Activated naive CD4-positive, alpha-beta T cell treated with anti-CD3 and anti-CD28 coated beads, Interleukin-2, amount 10 ng/mL, durations not matched to agents 5 hours and 36 hours (primary cell): ENCODE data around the gene SLC25A17. TPM values are rescaled to one million over a fixed set of nuclear protein-coding genes. Genes with fewer than 3 reads are reported as not detected.

Experiments
- microRNA-seq: library from miRNA; unstranded; fragments of <30 nt; microRNA quantifications from one replicate; pipeline ENCODE4 v1.2.0, GENCODE V29; 2022; ENCODE audit warnings: borderline microRNAs expressed, borderline replicate concordance
- total RNA-seq, 2 experiments: library from RNA; stranded (reverse); gene quantifications; one replicate each; pipeline ENCODE4 v1.2.3, GENCODE V29; 2021

The SLC25A17 gene, protein sequence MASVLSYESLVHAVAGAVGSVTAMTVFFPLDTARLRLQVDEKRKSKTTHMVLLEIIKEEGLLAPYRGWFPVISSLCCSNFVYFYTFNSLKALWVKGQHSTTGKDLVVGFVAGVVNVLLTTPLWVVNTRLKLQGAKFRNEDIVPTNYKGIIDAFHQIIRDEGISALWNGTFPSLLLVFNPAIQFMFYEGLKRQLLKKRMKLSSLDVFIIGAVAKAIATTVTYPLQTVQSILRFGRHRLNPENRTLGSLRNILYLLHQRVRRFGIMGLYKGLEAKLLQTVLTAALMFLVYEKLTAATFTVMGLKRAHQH
- total RNA-seq = 10 to 100 TPM; 15.7 to 17.1 TPM

DNA sequence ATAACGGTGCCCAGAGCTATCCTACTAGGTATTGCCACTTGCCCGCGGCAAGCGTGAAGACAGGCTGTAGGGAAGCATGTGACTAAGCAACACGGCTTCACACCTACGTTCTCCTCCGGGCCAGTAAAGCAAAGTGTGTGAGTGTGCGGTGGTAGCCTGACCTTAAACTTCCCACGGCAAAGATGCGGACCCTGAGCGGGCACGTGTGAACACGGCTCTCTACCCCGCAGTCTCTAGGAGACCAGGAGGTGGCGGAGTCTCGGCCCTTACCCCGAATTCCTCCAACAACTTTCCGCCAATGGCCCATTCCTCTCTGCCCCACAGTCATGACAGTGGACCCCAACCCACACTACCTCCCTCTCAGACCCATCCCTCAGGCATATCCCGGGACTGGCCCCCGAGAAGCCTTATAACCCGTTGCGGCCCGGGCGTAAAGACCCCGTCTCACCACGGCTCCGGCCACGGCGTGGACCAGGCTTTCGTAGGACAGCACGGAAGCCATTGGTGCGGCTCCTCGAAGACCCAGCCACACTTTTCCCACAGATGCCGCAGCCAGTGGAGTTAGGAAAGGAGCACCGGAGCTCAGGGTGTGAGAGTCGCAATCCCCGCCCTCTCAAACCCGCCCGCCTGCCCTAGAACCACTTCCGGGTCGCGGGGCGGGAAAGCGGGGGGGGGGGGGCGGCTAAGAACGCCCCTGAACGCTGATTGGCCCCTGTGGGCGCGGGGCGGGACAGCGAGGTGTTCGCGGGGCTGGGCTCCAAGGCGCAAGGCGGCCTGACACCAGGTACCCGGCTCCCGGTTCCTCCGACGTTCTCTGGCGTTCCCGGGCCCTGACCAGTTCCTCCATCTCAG is at the start of gene SLC25A17:
TSS of gene SLC25A17 (minus strand) at position 600 of the 852 bp plus-strand sequence. CDS start at position 502, 98 bp downstream.

DNA sequence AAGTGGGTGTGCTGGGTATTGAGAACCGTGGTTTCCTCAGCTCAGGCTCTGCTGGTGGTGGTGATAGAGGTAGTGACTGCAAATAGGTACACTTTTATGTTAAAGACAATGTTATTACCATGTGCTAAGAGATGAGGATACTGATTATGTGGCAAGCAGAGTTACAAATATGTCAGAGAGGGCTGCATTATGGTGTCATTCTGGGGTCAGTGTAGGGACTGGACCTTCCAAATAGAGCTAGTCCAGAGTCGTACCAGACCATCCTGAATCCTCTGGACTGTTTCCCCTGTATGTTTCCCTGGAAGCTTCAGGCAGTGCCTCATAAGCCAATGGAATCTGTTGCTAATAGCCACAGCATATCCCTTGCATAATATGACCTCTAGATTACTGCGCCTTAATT is 42.9 kb upstream of the SLC25A17 start, which contains the start of gene DNAJB7:
TSS of gene DNAJB7 (minus strand) at position 101 of the 400 bp plus-strand sequence. CDS start 119 bp downstream, outside the sequence.

DNA sequence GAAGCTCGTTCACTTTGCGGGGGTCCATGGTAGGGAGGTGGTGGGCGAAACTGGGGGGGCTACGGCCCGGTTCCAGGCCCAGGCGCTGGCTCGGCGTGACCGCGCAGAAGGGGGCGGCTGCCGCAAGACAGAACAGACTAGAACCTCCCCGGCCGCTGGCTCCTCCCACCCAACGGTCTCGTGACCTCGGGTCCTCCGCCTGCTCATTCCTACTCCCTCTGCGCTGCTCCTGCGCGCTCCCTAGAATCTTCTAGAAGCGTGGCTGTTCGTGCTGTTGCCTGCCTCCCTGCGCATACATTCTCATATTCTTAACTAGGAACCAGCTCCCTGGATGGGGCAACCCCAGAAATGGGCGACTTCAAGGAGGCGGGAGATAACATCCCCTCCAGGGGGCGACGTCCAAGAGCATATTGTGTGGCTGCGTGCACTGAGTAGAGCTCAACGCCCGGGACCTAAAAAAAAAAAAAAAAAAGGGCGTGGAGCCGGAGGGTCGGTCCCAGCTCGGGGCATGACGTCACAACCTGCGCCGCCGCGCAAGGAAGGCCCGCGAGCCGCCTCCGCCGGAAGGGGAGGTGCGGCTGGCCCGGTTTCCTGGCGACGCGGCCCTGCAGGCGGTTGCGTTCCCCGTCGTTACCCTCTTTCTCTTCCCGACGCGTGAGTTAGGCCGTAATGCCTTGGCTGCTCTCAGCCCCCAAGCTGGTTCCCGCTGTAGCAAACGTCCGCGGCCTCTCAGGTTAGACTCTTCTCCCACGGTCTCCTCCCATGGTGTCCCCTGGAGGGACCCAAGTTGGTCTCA is 37.6 kb upstream of the SLC25A17 start, which contains the start of the genes ST13 and XPNPEP3:
TSS of gene ST13 (minus strand) at position 127 of the 796 bp plus-strand sequence. CDS start at position 28, 99 bp downstream.
TSS of gene XPNPEP3 (plus strand) at position 636 of the 796 bp plus-strand sequence. CDS start at position 670, 34 bp downstream.

Small RNA genes lying within 50 kb of the gene (microRNA-seq; reads per million reads assigned to microRNA genes)
- gene MIR4766 = 1.7 reads per million

Other genes starting within 250 kb of the SLC25A17 start
- gene MRTFA, start 182.6 kb downstream of the SLC25A17 start, total RNA-seq = 10 to 100 TPM; 63.2 to 69.4 TPM
- gene MCHR1, start 139.9 kb downstream of the SLC25A17 start, total RNA-seq = not detected
- 100 to 1,000 TPM; 155 to 160 TPM for gene ST13, start 37.3 kb upstream of the SLC25A17 start, total RNA-seq
- 10 to 100 TPM; 13.1 to 13.2 TPM for gene XPNPEP3, start 37.8 kb upstream of the SLC25A17 start, total RNA-seq
- not detected for gene DNAJB7, start 42.8 kb upstream of the SLC25A17 start, total RNA-seq
- gene RBX1, start 132.0 kb upstream of the SLC25A17 start, total RNA-seq = 10 to 100 TPM; 75.3 to 76.8 TPM